GM21737 (cell line): Measurements from ENCODE around the gene REPIN1.

Source experiments
- ATAC-seq: cut with Tn5 transposase; IDR thresholded peaks from one replicate; pipeline ENCODE4 v1.9.1; 2021; ENCODE audit warnings: mild to moderate bottlenecking, moderate library complexity; ENCODE audit not compliant: unreplicated experiment

Gene REPIN1

GRCh38 chr7:150368096-150368883, at the start of gene REPIN1:
REPIN1 (plus strand) TSS chr7:150368822; CDS start chr7:150369712, 890 bp downstream.
- peak; percentile 44 for ATAC-seq

GRCh38 chr7:150321788-150322113, 46.9 kb upstream of the REPIN1 start:
- ATAC-seq, result no peak

DNA sequence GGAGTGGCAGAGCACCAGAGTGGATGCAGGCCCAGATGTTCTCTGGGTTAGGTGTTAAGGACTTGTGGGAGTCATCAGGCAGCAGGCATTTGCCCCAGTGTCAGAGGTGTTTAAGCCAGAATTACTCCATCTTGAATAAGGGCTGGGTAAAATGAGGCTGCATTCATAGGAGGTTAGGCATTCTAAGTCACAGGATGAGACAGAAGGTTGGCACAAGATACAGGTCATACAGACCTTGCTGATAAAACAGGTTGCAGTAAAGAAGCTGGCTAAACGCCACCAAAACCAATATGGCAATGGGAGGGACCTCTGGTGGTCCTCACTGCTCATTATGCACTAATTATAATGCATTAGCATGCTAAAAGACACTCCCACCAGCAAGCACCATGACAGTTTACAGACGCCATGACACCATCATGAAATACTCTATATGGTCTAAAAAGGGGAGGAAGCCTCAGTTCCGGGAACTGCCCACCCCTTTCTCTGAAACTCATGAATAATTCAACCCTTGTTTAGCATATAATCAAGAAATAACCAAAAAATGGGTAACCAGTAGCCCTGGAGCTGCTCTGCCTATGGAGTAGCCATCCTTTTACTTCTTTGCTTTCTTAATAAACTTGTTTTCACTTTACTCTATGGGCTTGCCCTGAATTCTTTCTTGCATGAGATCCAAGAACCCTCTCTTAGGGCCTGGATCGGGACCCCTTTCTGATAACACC, 46.3 kb upstream of the REPIN1 start:
- ATAC-seq, result no peak

DNA sequence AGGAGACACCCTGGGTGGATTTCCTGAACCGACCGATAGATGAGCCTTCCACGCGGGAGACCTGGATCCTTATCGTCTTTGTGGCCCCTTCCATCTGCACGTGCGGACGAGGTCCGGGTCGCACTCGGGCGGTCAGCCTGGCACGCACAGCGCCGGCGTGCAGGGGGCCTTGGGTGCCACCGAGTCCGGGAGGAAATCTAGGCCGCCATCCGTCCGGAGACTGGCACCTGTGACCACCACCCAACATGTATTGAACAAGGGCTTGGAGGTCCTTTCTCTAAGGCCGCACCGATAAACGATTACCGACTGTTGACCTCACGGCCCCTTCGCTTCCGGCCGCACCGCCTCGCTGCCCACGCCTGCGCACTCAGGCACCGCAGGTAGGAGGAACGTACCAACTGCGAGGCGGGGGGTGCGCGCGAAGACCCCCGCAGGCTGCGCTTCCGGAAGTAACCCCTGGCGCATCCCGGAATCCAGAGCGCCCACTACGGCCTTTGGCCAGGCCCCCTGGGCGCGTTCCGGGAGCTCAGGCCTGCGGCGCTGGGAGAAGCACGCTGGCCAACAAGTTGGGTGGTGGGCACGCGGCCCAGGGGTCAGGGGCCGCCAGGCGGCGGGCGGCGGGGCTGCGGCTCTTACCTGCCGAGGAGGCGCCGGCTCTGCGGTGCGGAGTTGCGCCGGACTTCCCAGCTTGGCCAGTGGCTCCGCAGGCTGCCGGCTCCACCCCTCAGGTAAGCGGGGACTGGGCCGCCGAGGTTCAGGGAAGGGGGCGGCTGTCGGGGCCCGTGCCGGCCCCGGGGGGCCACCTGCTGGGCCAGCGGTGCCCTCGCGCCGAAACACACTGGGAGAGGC, 45.6 kb upstream of the REPIN1 start, which contains the start of the genes ACTR3C and LRRC61:
ACTR3C (minus strand) TSS at position 713 of the 849 bp plus-strand sequence. CDS start 28,249 bp downstream, outside the sequence.
LRRC61 (plus strand) TSS at position 523 of the 849 bp plus-strand sequence. CDS start 13,507 bp downstream, outside the sequence.
- ATAC-seq, result peak; percentile 65

DNA sequence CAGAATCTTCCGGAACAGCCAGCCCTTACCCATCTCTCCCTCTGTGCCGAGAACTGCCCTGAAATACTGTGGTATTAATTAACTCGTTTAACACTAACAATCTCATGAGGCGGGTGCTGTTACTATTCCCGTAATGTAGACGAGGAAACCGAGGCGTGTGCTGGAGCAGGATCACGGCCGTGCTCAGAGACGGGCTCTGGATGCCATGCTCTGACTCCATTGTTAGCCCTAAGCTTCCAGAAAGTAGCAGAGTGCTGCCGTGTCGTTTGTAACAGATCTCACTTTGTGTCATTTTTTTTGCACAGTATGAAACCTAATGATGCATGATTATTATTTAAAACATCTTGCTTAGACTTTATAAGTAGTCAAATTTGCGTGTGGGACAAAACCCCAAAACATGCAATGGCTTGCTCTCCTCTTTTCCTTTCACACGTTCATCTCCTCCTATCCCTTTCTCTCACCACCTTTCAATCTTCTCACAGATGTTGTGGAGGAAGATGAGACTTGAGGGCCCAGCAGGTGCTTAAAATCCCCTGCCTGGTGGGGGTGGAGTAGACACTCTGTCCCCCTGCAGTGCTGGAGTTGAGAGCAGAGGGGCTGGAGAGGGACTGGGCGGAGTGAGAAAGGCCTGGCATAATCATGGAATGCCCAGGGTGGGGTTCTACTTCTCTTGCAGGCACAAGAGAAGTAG, 44.8 kb upstream of the REPIN1 start:
- ATAC-seq, result no peak

- no peak for ATAC-seq
Measured at GRCh38 chr7:150324373-150324961, 44.2 kb upstream of the REPIN1 start.

DNA sequence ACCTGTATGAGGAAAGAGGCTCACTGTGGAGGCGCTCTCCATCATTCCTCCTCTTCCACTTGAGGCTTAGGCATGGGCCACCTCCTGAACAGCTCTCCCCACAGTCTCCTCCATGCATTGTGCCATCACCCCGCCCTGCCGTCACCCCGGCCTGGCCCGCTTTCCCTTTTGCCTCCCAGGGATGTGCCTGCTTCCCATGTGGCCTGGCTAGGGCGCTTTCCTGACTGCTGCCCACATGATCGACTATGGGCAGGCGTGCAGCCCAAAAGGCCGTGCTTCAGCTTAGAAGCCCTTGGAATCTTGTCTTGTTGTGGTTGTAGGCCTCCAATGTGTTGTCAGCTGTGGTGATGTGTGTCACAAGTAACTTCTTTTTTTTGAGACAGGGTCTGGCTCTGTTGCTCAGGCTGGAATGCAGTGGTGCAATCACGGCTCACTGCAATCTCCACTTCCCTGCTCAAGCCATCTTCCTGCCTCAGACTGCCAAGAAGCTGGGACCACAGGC, 43.5 kb upstream of the REPIN1 start:
- ATAC-seq, result no peak

DNA sequence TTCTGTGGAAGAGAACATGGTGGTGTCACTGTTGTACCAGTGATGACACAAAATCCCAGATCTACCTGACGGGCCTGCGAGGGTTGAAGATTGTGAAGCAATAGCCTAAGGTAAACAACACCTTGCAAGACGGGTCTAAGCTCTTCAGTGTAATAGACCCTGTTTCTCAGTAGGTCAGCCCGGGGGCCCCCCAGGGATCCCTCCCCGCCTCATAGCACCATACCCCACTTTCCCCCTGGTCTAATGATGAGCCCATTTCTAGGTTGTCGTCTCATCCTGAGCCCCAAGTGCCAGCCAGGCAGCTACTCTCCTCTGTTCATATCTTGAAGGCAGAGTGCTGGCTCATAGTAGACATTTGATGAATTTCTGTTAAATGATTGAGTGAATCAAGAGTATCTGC, 42.7 kb upstream of the REPIN1 start:
- no peak for ATAC-seq

DNA sequence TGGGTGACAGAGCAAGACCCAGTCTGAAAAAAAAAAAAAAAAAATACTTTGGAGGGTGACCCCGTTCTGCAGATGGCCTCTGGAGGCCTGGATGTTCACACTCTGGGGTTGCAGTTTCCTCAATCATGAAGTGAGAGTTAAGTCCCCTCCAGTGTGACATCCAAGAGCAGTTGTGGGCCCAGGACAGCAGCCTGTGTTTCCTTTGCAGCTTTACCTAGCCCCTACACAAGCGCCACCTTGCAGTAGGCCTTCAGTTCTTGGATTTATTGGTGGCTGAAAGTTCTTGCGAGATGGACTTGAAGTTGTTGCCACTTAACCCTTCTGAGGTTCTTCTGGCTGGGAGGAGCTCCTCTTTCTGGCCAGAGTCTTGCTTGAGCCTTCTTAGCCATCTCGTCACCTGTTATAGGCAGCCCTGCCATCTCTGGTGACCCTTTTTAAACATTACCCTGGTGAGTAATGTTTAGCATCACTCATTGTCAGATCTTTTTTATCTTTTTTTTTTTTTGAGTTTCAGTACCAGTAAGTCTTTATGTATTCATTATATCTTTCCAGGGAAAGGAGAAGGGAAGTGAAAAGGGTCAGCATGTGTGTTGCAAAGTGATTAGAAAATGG, 41.9 kb upstream of the REPIN1 start:
- ATAC-seq, result no peak

GRCh38 chr7:150327308-150327707, 41.3 kb upstream of the REPIN1 start:
- no peak for ATAC-seq

DNA sequence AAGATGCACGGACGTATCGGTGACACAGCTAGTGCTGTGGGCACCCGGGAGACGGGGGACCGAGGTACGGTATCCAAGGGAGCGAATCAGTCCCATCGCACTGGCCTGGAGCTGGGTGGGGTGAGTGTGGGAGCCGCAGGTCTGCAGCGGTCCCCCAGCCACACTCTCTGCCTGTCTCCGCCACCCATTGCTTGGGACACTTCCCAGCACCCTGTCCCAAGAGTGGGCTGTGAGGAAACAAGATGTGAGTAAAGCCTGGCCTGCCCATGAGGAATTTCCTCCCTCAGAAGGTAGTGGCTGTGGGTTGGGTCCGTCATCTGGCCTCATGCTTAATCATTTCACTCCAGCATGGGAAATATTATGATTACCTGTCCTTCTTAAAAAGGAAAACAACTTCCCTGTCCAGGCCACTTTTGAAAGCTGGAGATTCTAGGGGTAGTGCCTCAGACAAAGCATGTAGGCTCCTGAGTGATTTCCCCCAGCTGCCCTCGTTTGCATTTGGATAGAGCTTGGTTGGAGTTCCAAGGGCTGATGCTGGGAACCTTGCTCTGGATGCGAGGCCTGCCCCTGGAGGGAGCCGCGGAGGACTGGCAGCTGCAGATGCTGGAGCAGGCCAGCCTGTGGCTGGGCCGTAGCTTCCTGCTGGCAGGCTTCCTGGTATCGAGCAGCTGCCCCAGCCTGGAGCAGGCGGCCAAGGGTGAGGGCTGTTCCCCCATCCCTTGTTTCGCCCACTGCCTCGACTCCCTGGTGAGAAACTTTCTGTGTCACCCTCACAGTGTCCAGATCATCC, 39.1 kb upstream of the REPIN1 start:
- ATAC-seq, result no peak

DNA sequence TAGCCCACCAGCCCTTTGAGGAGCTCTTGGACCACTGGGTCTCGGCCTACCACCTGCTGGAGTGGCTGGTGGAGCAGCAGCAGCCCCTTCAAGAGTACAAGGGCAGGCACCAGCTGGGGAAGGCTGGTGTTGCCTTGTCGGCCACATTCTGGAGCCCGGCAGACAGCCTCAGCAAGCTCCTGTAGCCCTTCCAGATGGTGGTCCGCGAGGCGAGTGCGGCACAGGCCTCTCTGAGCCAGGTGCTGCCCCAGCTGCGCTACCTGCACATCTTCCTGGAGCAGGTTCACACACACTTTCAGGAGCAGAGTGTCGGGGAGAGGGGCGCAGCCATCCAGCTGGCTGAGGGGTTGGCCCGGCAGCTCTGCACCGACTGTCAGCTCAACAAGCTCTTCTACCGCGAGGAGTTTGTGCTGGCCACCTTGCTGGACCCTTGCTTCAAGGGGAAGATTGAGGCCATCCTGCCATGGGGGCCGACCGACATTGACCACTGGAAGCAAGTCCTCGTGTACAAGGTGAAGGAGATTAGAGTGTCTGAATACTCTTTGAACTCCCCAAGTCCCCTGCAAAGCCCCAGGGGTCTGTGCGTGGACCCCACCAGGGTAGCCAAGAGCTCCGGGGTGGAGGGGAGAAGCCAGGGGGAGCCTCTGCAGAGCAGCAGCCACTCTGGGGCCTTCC, 38.3 kb upstream of the REPIN1 start:
- no peak for ATAC-seq

- no peak for ATAC-seq
Measured at GRCh38 chr7:150332852-150333635, 35.6 kb upstream of the REPIN1 start.

DNA sequence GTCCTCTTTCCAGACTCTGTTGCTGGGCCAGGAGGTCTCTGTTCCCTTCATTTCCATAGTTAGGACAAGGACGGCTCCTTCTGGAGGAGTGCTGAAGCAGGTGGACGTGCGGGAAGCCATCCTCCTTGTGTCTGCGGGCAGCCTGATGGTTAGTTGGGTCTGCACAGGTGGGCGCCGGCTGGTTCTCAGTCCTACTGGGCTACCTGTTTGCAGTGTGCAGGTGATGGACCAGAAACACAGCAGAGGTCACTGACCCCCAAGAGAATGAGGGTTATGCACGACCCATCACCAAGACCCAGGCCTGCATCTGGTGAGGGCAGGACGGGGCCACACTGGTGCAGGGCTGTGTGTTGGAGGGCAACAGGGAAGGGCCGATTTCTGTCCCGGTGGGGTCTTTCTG, 35.0 kb upstream of the REPIN1 start:
- no peak for ATAC-seq

GRCh38 chr7:150334108-150334507, 34.5 kb upstream of the REPIN1 start:
- no peak for ATAC-seq

DNA sequence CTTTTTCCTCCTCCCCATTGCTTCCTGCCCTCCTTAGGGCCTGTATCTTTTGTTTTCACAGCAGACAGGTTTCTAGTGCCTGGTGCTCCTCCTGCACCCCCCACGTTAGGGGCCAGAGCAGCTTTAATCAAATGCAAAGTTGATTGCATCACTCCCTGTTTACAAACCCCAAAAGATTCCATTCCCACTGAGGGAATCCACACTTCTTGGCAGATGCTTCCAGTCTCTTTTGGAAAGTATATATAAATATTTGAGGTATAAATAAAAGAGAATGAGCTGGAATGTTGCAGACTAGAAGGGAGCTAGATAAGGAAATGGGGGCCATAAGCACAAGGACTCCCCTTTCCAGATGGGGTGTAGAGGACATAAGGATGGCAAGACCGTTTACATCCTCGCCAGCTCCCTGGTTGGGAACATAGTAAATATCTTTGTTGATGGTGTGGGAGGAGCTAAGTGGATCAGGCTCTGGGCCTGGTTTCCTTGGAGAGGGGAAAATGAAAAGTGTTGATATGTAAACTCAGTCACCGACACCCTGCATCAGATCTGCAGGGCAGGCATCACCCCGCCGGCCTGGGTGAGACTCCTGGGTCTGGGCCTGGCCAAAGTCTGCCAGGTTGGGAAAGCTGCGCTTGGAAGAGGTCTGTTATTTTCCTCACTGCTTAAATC, 33.4 kb upstream of the REPIN1 start:
- no peak for ATAC-seq

GRCh38 chr7:150335774-150336112, 32.9 kb upstream of the REPIN1 start:
- ATAC-seq, result no peak
